Smooth muscle cell (in vitro differentiated cells): ENCODE data around the gene VWDE. TPM values are rescaled to one million over a fixed set of nuclear protein-coding genes. Genes with fewer than 3 reads are reported as not detected.

Experiments
- DNase-seq: peaks from one replicate; lab custom pipeline; 2025; ENCODE audit not compliant: unreplicated experiment; lab: John Stamatoyannopoulos, UW
- H2AFZ ChIP-seq: fragments of 200-600 bp; sonication (generic); 2 replicates; pipeline ENCODE4 v1.6.0; 2016; ENCODE audit warnings: antibody characterized with exemption, low read depth, mild to moderate bottlenecking
- H3F3A ChIP-seq: fragments of 200-600 bp; sonication (generic); 2 replicates; pipeline ENCODE4 v1.6.0; 2017; ENCODE audit warnings: antibody characterized with exemption, low read depth
- H3K27ac ChIP-seq: fragments of 200-600 bp; sonication (generic); 2 replicates; pipeline ENCODE4 v1.5.1; 2016; ENCODE audit warnings: low read depth, mild to moderate bottlenecking
- H3K27me3 ChIP-seq: fragments of 200-600 bp; sonication (generic); 2 replicates; pipeline ENCODE4 v1.6.1; 2016; ENCODE audit warnings: low read depth, mild to moderate bottlenecking
- H3K36me3 ChIP-seq: fragments of 200-600 bp; sonication (generic); 2 replicates; pipeline ENCODE4 v1.5.1; 2016; ENCODE audit warnings: low read depth
- H3K4me1 ChIP-seq: fragments of 200-600 bp; sonication (generic); 2 replicates; pipeline ENCODE4 v1.5.1; 2016; ENCODE audit warnings: low read depth
- H3K4me2 ChIP-seq: fragments of 200-600 bp; sonication (generic); 2 replicates; pipeline ENCODE4 v1.6.0; 2016; ENCODE audit warnings: mild to moderate bottlenecking
- H3K4me3 ChIP-seq: fragments of 200-600 bp; sonication (generic); 2 replicates; pipeline ENCODE4 v1.5.1; 2016; ENCODE audit warnings: mild to moderate bottlenecking
- H3K79me2 ChIP-seq: fragments of 200-600 bp; sonication (generic); 2 replicates; pipeline ENCODE4 v1.6.0; 2016; ENCODE audit warnings: low read depth, mild to moderate bottlenecking
- H3K9ac ChIP-seq: fragments of 200-600 bp; sonication (generic); 2 replicates; pipeline ENCODE4 v1.6.0; 2016; ENCODE audit warnings: low read depth
- H3K9me3 ChIP-seq: fragments of 200-600 bp; sonication (generic); replicated peaks from 2 replicates; pipeline ENCODE4 v1.5.1; 2016; ENCODE audit warnings: low read depth
- H4K20me1 ChIP-seq: fragments of 200-600 bp; sonication (generic); 2 replicates; pipeline ENCODE4 v1.6.0; 2016; ENCODE audit warnings: low read depth
- WGBS: methylation state at CpG from one replicate; pipeline ENCODE4 v1.1.7; 2016; ENCODE audit warnings: low lambda C conversion rate; 5-methylcytosine and 5-hydroxymethylcytosine counted together
- polyA plus RNA-seq: library from polyadenylated mRNA; unstranded; fragments of >200 nt; fragmentation: Nextera tagmentation; extraction: Ambion mirVana; gene quantifications from 2 replicates; pipeline ENCODE4 v1.2.1, GENCODE V29; 2016
- total RNA-seq: library from RNA; depleted of rRNA; stranded (reverse); fragments of >200 nt; gene quantifications from 2 replicates; pipeline ENCODE4 v1.2.3, GENCODE V29; 2014
- TF ChIP-seq, protein P1 (sequence below): fragments of 200-600 bp; sonication (generic); IDR thresholded peaks from 2 replicates; pipeline ENCODE4 v1.5.1; 2017; ENCODE audit warnings: borderline replicate concordance, mild to moderate bottlenecking, antibody characterized with exemption; ENCODE audit not compliant: insufficient read depth, poor library complexity, severe bottlenecking

Gene VWDE
- total and polyA plus RNA-seq, 2 experiments from 2014 or later = 0.49 TPM; not detected in 1

DNA sequence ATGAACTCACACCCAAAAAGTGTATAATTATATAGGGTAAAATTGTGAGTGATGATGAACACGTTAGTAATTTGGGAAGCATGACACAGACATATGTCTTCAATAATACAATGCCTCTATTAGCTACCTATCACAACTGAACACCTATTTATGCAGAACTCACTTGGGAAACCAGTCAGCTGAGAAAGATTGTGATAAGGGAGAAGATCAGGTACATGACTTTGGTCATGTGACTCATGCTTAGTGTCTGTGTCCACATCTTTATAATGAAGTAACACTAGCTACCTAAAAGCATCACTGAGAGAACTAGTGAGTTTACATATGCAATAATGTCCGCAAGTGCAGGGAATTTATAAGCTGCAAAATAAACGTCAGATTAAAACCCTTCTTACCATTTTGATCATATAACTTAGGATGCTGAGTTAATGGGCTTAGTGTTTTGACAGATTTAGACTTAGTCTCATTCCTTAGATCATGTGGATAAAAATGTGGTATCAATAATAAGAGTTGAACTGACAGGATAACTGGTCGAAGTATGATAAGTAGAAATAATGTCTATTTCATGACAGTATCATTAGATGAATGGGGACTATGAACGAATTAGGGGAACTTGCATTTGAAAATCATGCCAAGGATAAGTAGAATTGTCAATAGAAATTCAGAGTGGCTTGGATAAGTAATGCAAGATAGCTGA, 11.6 kb downstream of the VWDE start:
- Histone ChIP-seq H4K20me1 (no peaks in the 10 kb centered on the region), H3K36me3 (no peaks in the 10 kb centered on the region), H3K27ac (no peak overlapping the region), H2AFZ (no peak overlapping the region), H3K79me2 (no peaks in the 10 kb centered on the region), H3K27me3 (no peaks in the 10 kb centered on the region), H3K4me3 (no peak overlapping the region), H3F3A (no peaks in the 10 kb centered on the region), H3K4me2 (no peak overlapping the region), H3K9ac (no peak overlapping the region), H3K4me1 (no peaks in the 10 kb centered on the region), H3K9me3 (no peaks in the 10 kb centered on the region)
- TF ChIP-seq, protein P1, sequence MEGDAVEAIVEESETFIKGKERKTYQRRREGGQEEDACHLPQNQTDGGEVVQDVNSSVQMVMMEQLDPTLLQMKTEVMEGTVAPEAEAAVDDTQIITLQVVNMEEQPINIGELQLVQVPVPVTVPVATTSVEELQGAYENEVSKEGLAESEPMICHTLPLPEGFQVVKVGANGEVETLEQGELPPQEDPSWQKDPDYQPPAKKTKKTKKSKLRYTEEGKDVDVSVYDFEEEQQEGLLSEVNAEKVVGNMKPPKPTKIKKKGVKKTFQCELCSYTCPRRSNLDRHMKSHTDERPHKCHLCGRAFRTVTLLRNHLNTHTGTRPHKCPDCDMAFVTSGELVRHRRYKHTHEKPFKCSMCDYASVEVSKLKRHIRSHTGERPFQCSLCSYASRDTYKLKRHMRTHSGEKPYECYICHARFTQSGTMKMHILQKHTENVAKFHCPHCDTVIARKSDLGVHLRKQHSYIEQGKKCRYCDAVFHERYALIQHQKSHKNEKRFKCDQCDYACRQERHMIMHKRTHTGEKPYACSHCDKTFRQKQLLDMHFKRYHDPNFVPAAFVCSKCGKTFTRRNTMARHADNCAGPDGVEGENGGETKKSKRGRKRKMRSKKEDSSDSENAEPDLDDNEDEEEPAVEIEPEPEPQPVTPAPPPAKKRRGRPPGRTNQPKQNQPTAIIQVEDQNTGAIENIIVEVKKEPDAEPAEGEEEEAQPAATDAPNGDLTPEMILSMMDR = no peak
- WGBS = 84% methylated on average over 5 of the region's 5 CpGs
- DNase-seq = no peak

DNA sequence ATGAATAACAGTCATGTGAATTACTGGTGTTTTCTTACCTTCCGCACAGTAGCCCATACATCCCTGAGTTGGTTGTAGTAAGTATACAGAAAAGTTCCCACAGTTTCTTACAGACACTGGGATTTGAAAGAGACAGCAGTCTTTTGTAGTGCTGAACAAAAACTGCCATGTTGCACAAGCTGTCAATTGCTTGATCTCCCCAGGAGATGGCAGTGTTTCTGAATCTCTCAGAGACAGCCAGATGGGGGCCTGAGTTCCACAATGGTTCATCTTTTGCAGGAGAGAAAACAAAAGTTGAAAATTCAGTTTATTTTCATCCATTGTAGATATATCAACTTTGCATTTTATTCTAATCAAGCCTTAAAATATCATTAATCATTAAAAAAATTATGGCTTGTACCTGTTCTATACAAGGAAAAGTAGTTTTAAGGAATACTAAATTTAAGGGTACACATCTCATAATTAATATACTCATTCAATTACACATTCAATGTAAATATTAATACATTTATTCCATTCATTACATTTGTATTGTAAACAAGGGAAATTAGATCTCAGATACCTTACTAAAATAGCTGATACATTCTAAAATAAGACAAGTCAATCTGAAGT, 14.5 kb downstream of the VWDE start:
- H3K4me2 ChIP-seq = no peak overlapping the region
- no peaks in the 10 kb centered on the region for H3K79me2 ChIP-seq
- H3K36me3 ChIP-seq = no peaks in the 10 kb centered on the region
- H3F3A ChIP-seq = no peaks in the 10 kb centered on the region
- no peaks in the 10 kb centered on the region for H4K20me1 ChIP-seq
- no peaks in the 10 kb centered on the region for H3K4me1 ChIP-seq
- 54% methylated on average over 1 of the region's 1 CpG for WGBS
- H3K4me3 ChIP-seq = no peak overlapping the region
- TF ChIP-seq, protein P1 = peak; percentile 83
- DNase-seq = no peak
- no peaks in the 10 kb centered on the region for H3K27me3 ChIP-seq
- no peak overlapping the region for H2AFZ ChIP-seq
- H3K9me3 ChIP-seq = no peaks in the 10 kb centered on the region
- no peak overlapping the region for H3K9ac ChIP-seq
- H3K27ac ChIP-seq = no peak overlapping the region

DNA sequence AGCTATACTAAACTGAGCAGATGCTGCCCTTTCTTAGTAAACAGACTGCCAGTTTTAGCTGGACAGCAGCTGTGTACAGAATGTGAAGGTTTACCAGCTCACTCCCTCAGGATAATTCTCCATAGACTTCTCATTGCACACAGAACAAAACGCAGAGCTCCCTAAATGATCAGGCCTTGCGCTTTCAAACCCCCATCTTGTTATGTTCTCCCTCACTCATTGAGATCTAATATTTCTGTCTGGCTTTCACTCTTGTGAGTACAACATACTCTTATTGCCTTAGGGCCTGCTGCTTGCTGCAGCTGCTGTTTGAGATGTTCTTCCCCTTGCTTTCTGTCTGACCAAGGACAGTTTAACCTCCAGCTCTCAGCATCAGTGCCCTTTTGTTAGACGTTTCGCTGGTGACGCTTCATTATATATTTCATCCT, 17.3 kb downstream of the VWDE start:
- no peaks in the 10 kb centered on the region for H4K20me1 ChIP-seq
- H3K27ac ChIP-seq = no peak overlapping the region
- WGBS = 90% methylated on average over 5 of the region's 5 CpGs
- TF ChIP-seq, protein P1 = no peak
- no peak for DNase-seq
- no peaks in the 10 kb centered on the region for H3K27me3 ChIP-seq
- H3K4me1 ChIP-seq = no peaks in the 10 kb centered on the region
- H3K9me3 ChIP-seq = no peaks in the 10 kb centered on the region
- no peak overlapping the region for H2AFZ ChIP-seq
- H3K79me2 ChIP-seq = no peaks in the 10 kb centered on the region
- H3K36me3 ChIP-seq = no peaks in the 10 kb centered on the region
- H3K4me3 ChIP-seq = no peak overlapping the region
- H3K4me2 ChIP-seq = no peak overlapping the region
- H3F3A ChIP-seq = no peaks in the 10 kb centered on the region
- no peak overlapping the region for H3K9ac ChIP-seq

DNA sequence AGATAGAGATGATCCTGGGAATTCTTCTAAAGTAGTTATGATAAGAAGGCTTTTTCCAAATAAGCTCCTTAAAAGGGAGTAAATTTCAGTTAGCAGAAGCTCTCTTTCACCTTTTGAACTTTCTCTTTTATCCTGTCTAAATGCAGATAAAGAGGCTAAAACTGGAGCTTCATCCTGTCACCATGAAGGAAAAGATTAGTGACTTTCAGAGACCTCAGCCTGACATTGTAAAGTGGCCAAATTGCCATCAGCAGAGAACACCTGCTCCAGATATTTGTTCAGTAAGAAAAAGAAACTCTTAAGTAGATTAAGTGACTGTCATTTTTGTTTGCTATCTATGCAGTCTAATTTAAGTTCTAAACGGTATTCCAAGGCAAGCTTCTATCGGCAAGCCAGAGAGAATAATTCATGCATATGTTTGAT, 18.3 kb downstream of the VWDE start:
- Histone ChIP-seq H3K27ac (no peak overlapping the region), H3K9me3 (no peaks in the 10 kb centered on the region), H3K4me3 (no peak overlapping the region), H3K27me3 (no peaks in the 10 kb centered on the region), H3K36me3 (no peaks in the 10 kb centered on the region), H4K20me1 (no peaks in the 10 kb centered on the region), H3K9ac (no peak overlapping the region), H2AFZ (no peak overlapping the region), H3K79me2 (no peaks in the 10 kb centered on the region), H3F3A (no peaks in the 10 kb centered on the region), H3K4me2 (no peak overlapping the region), H3K4me1 (no peaks in the 10 kb centered on the region)
- DNase-seq = no peak
- 85% methylated on average over 2 of the region's 2 CpGs for WGBS
- TF ChIP-seq, protein P1 = no peak
